Germinal center (tissue), 1 donor: ENCODE measurements around the gene ZNF749.
A peak's percentile ranks its signal among the peaks of the same experiment; 100 is the strongest.

Experiments
- DNase-seq: peaks from one replicate; pipeline ENCODE4 v3.0.0; 2012; ENCODE audit warnings: mixed read lengths, low spot score

ZNF749 gene

GRCh38 chr19:57435062-57435978, at the start of gene ZNF749:
Gene ZNF749 (plus strand): TSS chr19:57435325. CDS start chr19:57435579, 254 bp downstream.
- peak; percentile 96 for DNase-seq

GRCh38 chr19:57389194-57389729, 45.9 kb upstream of the ZNF749 start:
- DNase-seq: no peak

- DNase-seq: peak; percentile 92
Measured at GRCh38 chr19:57389730-57390598, 45.2 kb upstream of the ZNF749 start, which contains the start of gene ZNF548. Gene ZNF548 (plus strand): TSS chr19:57389854. CDS start chr19:57390100, 246 bp downstream.

GRCh38 chr19:57395710-57396109, 39.4 kb upstream of the ZNF749 start:
- DNase-seq: no peak

- no peak for DNase-seq
Measured at GRCh38 chr19:57398868-57399267, 36.3 kb upstream of the ZNF749 start.

GRCh38 chr19:57403737-57404563, 31.2 kb upstream of the ZNF749 start:
- no peak for DNase-seq

GRCh38 chr19:57406516-57407123, 28.5 kb upstream of the ZNF749 start:
- DNase-seq: peak; percentile 85

- DNase-seq: peak; percentile 95
Measured at GRCh38 chr19:57410877-57411671, 24.1 kb upstream of the ZNF749 start, which contains the start of gene ZNF17. Gene ZNF17 (plus strand): TSS chr19:57411161. CDS start chr19:57413616, 2,455 bp downstream.

- no peak for DNase-seq
Measured at GRCh38 chr19:57419439-57419838, 15.7 kb upstream of the ZNF749 start.

GRCh38 chr19:57421037-57421436, 14.1 kb upstream of the ZNF749 start:
- DNase-seq: no peak

- no peak for DNase-seq
Measured at GRCh38 chr19:57434386-57435061, 601 bp upstream of the ZNF749 start.

GRCh38 chr19:57436417-57436816, 1.3 kb downstream of the ZNF749 start:
- DNase-seq: no peak

- no peak for DNase-seq
Measured at GRCh38 chr19:57437931-57438330, 2.8 kb downstream of the ZNF749 start.

GRCh38 chr19:57438925-57439324, 3.8 kb downstream of the ZNF749 start:
- DNase-seq: no peak

- no peak for DNase-seq
Measured at GRCh38 chr19:57441979-57442752, 7.0 kb downstream of the ZNF749 start.

GRCh38 chr19:57443121-57443696, 8.1 kb downstream of the ZNF749 start:
- DNase-seq: no peak

- DNase-seq: no peak
Measured at GRCh38 chr19:57452307-57452706, 17.2 kb downstream of the ZNF749 start.

- DNase-seq: peak; percentile 39
Measured at GRCh38 chr19:57465680-57466381, 30.7 kb downstream of the ZNF749 start.
